CD4-positive, alpha-beta T cell treated with Interferon alpha-2 for 1 hour (primary cell): ENCODE data around the gene MOCOS.
"Not testable (repeated sequence)": the region's sequence is repeated elsewhere in the genome, so short reads cannot be mapped to it uniquely, and the experiment has no call there.

Source experiments
- DNase-seq, 2 donors: peaks; one replicate each; pipeline ENCODE4 v3.0.0-alpha.2; 2020 to 2022

Gene MOCOS

DNA sequence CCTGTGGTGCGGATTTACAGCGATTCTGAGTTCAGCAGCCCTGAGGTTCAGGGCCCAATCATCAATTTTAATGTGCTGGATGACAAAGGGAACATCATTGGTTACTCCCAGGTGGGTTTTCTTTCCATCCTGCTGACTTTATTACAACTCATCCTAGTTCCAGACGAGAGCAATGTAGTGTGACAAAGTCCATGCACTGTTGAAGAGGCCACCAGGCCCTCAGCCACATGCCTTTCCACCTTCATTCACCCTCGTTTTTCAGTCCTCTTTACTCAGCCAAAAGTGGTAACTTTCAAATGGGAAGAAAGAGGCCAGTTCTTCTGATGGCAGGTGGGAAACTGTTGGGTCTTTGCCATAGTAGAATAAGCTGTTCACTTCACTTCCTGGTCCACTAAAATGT is 17.9 kb downstream of the MOCOS start:
- no peak for DNase-seq

DNA sequence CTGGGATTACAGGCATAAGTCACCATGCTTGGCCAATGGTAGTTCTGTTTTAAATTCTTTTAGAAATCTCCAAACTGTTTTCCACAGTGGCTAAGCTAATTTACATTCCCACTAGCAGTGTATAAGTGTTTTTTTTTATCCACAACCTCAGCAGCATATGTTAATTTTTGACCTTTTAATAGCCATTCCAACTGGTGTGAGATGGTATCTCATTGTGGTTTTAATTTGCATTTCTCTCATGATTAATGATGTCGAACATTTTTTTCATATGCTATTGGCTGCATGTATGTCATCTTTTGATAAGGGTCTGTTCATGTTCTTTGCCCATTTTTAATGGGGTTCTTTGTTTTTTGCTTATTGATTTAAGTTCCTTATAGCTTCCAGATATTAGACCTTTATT is 20.0 kb downstream of the MOCOS start:
- no peak for DNase-seq

DNA sequence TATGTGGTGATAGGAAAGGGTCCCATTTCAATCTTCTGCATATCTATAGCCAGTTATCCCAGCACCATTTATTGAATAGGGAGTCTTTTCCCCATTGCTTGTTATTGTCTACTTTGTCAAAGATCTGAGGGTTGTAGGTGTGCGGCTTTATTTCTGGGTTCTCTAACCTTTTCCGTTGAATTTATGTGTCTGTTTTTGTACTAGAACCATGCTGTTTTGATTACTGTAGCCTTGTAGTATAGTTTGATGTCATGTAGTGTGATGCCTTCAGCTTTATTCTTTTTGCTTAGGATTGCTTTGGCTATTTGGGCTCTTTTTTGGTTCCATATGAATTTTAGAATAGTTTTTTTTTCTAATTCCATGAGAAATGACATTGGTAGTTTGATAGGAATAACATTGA is 20.7 kb downstream of the MOCOS start:
- DNase-seq: not testable (repeated sequence)

DNA sequence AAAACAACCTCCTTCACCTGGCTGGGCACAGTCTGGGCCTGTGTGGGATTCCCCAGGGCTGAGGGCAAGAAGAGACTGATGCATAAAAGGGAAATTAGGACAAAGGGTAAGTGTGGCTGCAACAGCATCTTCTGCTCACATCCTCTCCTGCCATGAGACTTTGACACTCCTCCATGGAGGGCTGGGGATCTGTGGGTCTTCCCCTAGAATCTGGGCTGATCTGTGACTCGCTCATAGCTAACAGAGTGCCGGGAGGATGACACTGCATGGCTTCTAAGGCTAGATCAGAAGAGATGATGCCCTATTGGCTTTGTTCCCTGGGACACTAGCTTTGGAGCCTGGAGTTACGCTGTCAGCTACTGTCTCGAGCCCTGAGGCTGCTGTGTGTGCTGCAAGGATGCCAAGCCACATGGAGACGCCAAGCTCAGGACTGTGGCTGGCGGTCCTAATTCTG is 24.3 kb downstream of the MOCOS start:
- no peak for DNase-seq

DNA sequence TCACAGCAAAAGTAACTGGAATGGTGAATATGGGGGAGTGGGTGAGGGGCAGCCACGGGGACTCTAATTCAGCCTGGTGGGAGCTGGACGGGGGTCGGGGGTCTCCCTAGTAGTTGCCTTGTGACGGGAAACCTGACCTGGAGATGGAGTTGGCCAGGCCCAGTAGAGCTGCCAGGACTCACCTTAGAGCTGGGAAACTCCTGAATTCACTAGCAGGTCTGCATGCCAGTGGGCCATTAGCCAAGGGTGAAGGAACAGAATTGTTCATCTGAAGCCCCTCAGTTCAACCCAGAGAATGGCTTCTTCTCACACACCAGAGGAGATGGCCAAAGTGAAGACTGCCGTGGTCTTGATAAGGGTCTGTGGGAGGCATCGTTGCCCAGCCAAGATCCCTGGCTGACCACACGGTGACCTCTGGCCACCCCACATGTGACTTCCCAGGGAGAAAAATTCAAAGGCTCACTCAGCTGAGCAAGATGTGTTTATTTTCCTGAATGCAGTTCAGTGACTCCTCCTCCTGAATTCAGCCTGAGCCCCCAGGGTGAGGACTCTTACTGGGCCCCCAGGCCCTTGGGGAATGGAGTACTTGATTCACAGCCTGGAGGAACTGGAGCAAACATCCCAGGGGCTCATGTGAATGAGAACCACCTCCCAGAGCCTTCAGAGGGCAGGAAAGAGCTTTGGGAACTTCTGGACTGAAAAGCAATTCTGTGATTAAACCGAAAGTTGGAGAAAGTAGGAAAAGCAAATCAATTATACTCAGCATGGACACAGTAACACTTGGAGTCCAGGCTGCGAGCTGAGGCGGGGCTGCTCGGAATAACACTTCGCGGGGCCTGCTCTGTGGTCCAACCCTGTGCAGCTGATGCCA is 25.2 kb downstream of the MOCOS start:
- DNase-seq: no peak

DNA sequence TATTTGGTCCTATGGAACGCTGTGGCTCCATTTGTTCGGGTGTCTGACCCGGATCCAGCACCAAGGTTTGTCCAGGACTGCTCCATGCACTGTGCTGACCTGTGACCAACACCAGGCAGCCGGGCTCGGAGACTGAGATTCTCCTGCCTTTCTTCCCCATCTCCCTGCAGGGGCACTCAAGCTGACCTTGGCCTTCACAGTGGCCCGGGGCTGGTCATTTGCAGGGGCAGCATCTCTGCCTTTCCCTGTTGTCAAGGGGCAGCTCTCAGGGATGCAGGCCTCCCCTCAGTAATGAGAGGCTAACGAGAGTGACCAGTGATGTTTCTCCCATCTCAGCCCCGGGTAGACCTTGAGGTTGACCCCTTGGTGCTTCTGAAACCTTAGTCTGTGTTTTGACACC is 27.5 kb downstream of the MOCOS start:
- DNase-seq: no peak

DNA sequence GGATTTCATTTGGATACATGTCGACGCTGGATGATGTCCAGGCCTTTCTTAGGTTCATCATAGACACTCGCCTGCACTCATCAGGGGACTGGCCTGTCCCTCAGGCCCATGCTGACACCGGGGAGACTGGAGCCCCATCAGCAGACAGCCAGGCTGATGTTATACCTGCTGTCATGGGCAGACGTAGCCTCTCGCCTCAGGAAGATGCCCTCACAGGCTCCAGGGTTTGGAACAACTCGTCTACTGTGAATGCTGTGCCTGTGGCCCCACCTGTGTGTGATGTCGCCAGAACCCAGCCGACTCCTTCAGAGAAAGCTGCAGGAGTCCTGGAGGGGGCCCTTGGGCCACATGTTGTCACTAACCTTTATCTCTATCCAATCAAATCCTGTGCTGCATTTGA is 28.3 kb downstream of the MOCOS start:
- DNase-seq: no peak

DNA sequence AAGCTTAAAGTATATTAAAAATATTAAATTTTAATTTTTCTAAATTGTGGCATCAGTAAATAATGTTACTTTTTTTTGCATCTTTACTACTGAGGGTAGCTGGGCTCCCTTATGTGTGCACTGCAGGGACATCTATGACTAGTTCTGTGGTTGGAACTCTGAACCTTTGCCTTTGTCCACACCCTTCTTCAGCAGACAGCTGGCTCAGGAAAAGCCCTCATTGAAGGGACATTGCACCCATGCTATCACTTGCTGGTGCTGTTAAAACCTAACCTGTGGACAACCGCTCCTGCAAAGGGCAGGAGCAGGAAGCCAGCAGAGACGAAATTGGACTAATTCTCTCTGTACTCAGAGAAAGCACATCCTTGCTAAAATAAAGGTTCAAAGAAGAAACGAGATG is 30.1 kb downstream of the MOCOS start:
- no peak for DNase-seq

DNA sequence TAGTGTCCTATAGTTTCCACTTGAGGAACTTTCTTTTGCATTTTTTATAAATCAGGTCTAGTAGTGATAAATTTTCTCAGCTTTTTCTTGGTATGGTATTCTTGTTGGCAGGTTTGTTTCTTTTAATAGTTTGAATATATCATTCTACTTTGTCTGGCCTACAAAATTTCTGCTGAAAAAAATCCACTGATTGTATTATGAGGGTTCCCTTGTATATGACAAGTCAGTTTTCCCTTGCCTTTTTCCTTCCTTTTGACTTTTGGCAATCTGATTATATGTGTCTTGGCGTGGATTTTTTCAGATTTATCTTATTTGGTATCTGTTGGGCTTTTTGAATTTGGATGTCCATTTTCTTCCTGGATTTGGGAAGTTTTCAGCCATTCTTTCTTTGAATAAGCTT is 41.9 kb downstream of the MOCOS start:
- no peak for DNase-seq

DNA sequence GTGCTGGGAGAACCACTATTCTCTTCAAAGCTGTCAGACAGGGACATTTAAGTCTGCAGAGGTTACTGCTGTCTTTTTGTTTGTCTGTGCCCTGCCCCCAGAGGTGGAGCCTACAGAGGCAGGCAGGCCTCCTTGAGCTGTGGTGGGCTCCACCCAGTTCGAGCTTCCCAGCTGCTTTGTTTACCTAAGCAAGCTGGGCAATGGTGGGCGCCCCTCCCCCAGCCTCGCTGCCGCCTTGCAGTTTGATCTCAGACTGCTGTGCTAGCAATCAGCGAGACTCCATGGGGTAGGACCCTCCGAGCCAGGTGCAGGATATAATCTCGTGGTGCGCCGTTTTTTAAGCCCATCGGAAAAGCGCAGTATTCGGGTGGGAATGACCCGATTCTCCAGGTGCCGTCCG is 53.2 kb downstream of the MOCOS start:
- not testable (repeated sequence) for DNase-seq

DNA sequence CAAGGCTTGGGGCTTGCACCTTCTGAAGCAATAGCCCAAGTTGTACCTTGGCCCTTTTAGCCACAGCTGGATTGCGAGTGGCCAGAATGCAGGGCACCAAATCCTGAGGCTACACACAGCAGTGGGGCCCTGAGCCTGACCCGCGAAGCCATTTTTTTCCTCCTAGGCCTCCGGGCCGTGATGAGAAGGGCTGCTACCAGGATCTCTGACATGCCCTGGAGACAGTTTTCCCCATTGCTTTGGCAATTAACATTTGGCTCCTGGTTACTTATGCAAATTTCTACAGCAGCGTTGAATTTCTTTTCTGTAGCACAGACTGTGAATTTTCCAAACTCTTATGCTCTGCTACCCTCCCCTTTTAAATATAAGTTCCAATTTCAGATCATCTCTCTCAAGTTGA is 54.5 kb downstream of the MOCOS start:
- no peak for DNase-seq

DNA sequence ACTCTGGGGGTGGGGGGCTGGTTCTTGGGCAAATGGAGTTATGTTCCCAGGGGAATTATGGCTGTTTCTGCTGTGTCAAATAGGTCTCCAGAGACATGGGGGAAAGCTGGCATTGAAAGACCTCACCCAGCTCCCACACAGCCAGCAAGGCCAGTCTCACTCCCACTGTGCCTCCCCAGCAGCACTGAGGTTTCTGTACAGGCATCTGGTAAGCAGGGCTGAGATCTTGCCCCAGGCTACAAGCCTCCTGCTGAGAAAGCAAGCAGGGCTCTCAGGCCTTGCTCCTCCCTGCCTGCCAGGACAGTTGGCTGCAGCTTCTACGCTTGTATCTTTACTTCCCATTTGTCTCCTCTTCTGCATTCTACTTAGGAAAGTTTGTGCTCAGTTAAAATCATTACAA is 59.7 kb downstream of the MOCOS start:
- DNase-seq: no peak

DNA sequence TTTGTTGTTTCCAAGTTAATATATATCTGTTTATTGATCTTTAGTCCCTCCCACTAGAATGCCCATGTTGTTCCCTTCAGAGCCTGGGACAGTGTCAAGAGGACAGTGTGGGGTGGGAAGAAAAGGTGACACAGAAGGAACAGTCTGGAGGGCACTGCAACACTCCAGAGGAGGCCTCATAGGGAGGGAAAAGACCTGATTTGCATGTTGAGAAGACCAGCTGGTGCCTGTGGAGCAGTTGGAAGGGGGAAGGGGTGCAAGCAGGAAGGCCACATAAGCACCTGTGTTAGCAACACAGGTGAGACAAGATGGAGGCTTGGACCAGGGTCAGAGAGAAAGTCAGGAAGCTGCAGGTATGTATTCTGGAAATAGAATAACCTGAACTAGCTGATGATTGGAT is 62.1 kb downstream of the MOCOS start:
- DNase-seq: no peak

DNA sequence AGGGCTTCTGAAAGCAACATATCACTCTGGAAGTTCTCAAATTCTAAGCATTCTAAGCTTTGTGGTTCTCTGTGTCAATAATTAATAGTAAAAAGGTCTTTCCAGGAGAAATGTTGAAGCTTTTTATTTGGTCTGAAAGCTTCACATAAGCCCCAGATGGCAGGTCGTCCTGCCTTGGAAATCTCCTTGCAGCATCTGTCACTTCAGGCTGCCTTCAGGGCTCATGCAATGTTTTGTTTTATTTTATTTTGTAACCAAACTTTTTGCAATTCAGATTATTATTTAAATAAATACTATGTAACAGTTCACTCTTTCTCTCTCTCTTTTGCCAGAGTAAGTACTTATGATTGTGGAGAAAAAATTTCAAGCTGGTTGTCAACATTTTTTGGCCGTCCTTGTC is 63.5 kb downstream of the MOCOS start:
- DNase-seq: no peak

DNA sequence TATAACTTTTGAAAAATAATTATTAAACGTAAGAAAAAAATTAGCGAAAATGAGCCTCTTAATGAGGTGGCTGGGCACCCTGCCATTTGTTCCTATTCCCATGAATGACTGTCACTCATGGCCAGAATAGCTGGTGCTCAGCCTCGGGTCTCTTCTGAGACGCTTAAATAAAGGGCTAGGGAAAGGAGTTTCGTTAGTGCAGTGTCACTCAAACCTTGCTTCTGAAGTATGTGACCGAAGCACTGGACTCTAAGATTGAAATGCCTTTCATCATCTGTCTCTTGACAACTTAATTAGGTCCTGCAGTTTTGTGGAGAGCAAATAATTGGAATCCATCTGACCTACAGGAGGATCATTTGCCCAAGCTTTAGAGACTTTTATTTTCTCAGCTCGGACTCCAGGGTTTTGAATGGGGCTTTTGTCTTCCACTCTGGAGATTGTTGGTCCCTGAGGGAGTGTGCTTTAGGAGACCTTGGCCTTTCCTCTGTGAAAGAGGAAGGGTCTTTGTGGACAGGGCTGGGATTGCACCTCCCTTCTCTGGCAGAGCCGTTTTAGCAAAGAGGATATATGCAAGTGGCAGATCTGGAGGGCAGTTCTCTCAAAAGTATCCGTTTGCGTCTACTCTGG is 67.9 kb downstream of the MOCOS start:
- DNase-seq: no peak

DNA sequence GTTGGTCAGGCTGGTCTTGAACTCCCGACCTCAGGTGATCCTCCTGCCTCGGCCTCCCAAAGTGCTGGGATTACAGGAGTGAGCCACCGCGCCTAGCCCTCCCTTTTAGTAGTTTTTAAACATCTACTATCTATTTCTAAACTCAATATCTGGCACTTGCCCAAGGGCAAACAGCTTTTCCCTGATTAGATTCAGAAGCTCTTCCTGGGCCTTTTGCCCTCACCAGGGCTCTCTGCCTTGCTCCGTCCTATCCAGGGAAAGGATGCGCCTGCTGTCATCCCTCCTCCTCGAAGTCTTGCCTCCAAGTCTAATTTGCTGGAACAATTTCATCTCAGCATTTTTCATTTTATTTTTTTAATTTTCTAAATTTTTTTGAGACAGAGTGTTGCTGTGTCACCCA is 68.8 kb downstream of the MOCOS start:
- DNase-seq: no peak

DNA sequence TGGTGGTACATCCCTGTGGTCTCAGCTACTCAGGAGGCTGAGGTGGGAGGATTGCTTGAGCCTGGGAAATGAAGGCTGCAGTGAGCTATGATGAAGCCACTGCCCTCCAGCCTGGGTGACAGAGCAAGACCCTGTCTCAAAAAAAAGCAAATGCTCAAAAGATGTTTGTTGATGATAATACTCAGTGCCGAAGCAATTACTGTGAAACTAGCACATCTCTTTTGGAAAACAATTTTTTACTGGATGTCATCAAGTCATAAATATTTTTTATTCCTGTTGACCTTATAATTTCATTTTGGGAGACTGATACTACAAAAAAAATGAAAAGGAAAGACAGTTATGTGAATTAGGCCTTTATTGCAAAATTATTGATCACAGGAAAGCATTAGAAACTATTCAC is 75.7 kb downstream of the MOCOS start:
- no peak for DNase-seq

DNA sequence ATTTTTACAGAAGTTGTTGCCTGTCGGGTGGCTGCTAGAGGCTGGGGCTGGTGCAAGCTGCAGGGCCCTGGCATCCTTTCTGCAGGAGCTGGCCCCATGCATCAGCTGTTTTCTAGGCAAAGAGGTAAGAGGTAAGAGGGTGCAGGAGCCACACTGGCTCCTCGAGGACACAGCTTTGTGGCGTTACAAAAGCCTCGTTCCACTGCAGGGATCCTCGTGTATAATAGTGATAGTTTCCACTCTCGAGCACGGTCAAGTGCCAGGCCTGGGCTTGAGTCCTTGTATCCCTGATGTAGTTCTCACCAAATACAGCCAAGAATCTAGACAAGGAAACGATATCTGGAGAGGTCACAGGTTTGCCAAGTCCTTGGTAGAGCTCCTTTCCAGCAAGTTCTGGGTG is 77.0 kb downstream of the MOCOS start:
- DNase-seq: no peak

DNA sequence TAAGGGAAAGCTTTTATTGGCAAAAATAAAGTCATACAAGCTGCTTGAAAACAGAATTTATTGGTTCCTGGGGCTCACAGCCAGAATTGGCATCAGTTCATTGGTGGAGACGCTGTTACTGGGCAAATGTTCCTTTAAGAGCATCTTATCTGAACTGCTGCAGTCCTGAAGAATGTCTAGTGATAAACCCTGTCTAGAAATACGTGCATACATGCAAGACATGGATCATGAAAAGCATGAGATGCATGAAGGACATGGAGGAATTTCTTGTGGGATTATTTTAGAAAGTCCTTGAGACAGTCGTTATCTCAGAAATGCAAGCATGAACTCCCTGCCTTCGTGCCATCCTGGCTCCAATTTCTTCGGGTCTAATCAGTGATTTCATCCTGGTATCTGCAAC is 77.7 kb downstream of the MOCOS start:
- DNase-seq: no peak

DNA sequence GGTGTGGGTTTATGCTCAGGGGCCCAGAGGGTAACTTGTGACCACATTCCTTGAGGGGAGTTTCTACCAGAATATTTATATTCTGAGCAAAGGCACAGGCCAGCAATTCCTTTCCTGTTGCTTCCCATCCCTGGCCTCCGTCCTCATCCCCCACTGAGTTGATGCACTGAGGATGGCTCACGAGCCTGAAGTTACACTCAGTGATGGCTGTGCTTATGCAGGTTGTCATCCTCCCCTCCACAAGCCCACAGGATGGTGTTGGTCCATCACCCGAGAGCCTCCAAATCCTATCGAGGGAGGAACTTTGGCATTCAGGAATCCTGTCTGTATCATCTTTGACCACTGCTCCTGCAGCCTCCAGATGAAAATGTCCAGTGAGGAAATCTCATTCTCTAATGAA is 81.9 kb downstream of the MOCOS start:
- no peak for DNase-seq

DNA sequence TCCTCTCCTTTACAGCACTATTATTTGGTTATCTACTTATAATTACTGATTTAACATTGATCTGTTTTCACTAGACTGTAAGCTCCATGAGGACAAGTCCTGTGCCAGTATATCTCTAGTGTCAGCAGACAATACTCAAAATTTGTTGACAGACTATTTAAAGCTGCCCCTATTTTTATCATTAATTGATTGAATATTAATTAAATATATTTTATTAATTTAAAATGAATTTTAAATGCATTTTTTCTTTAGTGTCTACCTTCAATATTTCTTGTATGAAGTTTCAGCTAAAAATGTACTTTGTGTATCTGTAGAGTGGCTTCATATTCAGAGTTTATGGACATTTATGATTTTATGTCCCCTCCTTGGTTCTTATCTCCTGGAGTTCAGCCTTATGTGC is 83.9 kb downstream of the MOCOS start:
- no peak for DNase-seq

DNA sequence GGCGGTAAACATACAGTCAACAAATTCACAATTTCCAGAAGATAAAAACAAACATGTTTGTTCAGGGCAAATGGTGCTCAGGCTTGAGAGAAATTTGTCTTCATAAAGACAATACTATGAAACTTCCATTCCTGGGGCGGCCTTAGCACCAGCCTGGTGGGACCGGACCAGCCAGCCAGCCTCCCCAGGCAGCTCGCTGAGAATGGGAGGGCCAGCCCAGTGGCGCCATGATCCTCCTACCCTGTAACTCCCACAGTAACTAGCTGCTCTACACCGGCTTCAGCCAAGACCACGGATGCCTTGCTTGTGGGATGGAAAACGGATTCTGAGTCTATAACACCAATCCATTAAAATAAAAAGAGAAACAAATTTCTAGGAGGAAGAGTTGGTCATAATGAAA is 86.0 kb downstream of the MOCOS start:
- no peak for DNase-seq

DNA sequence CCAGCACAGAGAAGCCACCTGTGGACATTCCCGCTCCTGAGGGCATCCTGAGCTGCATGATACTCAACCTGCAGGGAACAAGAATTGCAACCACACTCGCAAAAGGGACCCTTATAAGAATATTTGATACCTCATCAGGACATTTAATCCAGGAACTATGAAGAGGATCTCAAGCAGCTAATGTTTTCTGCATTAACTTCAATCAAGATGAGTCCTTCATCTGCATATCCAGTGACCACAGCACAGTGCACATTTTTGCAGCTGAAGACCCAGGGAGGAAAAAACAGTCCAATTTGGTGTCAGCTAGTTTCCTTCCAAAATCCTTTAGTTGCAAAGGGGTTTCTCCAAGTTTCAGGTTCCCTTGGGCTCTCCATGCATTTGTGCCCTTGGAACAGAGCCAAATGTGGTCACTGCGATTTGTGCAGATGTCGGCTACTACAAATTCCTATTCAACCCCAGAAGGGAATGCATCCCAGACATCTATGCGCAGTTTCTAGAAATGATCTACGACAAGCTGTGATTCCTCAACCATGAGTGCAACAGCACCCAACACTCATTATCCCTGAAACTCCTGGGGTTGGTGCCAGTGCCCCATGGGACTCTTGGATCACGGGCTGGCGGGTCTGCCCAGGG is 86.9 kb downstream of the MOCOS start:
- DNase-seq: no peak

DNA sequence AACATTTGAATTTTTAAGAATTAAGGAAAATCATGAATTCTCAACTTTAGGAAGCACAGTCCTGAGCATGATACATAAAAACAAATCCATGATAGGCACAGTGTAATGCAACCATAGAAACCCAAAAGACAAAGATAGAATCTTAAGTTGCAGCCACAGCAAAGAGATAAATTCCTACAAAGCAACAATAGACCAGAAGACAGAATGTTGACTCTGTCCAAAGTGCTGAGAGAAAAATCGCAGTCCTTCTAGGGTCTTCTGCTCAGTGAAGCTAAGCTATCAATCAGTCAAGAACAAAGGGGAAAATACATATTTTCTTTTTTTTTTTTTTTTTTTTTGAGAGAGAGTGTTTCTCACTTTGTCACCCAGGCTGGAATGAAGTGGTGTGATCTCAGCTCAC is 88.3 kb downstream of the MOCOS start:
- DNase-seq: no peak
